ENCODE data around the gene POP7. TPM values are rescaled to one million over a fixed set of nuclear protein-coding genes. Genes with fewer than 3 reads are reported as not detected.
"Not testable (repeated sequence)": the region's sequence is repeated elsewhere in the genome, so short reads cannot be mapped to it uniquely, and the experiment has no call there.

POP7 gene
- total RNA-seq, 1 experiment from 2014 or later: 28.2 TPM

DNA sequence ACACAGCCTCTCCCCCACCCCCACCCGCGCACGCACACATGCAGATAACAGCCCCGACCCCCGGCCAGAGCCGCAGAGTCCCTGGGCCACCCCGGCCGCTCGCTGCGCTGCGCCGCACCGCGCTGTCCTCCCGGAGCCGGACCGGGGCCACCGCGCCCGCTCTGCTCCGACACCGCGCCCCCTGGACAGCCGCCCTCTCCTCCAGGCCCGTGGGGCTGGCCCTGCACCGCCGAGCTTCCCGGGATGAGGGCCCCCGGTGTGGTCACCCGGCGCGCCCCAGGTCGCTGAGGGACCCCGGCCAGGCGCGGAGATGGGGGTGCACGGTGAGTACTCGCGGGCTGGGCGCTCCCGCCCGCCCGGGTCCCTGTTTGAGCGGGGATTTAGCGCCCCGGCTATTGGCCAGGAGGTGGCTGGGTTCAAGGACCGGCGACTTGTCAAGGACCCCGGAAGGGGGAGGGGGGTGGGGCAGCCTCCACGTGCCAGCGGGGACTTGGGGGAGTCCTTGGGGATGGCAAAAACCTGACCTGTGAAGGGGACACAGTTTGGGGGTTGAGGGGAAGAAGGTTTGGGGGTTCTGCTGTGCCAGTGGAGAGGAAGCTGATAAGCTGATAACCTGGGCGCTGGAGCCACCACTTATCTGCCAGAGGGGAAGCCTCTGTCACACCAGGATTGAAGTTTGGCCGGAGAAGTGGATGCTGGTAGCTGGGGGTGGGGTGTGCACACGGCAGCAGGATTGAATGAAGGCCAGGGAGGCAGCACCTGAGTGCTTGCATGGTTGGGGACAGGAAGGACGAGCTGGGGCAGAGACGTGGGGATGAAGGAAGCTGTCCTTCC is 15.0 kb downstream of the POP7 start:
- peak overlapping the region; percentile 49 for H3K4me3 Mint-ChIP-seq (ENCODE audit: low read depth, unreplicated experiment)
- TF ChIP-seq, protein P1, sequence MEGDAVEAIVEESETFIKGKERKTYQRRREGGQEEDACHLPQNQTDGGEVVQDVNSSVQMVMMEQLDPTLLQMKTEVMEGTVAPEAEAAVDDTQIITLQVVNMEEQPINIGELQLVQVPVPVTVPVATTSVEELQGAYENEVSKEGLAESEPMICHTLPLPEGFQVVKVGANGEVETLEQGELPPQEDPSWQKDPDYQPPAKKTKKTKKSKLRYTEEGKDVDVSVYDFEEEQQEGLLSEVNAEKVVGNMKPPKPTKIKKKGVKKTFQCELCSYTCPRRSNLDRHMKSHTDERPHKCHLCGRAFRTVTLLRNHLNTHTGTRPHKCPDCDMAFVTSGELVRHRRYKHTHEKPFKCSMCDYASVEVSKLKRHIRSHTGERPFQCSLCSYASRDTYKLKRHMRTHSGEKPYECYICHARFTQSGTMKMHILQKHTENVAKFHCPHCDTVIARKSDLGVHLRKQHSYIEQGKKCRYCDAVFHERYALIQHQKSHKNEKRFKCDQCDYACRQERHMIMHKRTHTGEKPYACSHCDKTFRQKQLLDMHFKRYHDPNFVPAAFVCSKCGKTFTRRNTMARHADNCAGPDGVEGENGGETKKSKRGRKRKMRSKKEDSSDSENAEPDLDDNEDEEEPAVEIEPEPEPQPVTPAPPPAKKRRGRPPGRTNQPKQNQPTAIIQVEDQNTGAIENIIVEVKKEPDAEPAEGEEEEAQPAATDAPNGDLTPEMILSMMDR (IDR thresholded peaks at IDR 0.05; ENCODE audit: unreplicated experiment): no peak
- H3K27me3 Mint-ChIP-seq (ENCODE audit: unreplicated experiment): peaks cover 73% of the 10 kb centered on the region
- no peak for DNase-seq
- intact Hi-C loops (cut with micrococcal nuclease; ENCODE audit: unreplicated experiment): no loop called here
- no peak overlapping the region for H3K27ac Mint-ChIP-seq (ENCODE audit: unreplicated experiment)
- no peaks in the 10 kb centered on the region for H3K4me1 Mint-ChIP-seq (ENCODE audit: low read depth, unreplicated experiment)
- H3K9me3 Mint-ChIP-seq (ENCODE audit: low read depth, unreplicated experiment): peaks cover 4% of the 10 kb centered on the region
- H3K36me3 Mint-ChIP-seq (ENCODE audit: insufficient read depth, unreplicated experiment): no peaks in the 10 kb centered on the region
- CTCF ChIA-PET: no interaction called here
- BruUV-seq (replicated peaks): no TSS peak

GRCh38 chr7:100721505-100721812 is 15.5 kb downstream of the POP7 start:
- Mint-ChIP-seq H3K27me3 (ENCODE audit: unreplicated experiment) (peaks cover 71% of the 10 kb centered on the region), H3K4me3 (ENCODE audit: low read depth, unreplicated experiment) (no peak overlapping the region), H3K36me3 (ENCODE audit: insufficient read depth, unreplicated experiment) (no peaks in the 10 kb centered on the region), H3K9me3 (ENCODE audit: low read depth, unreplicated experiment) (peaks cover 4% of the 10 kb centered on the region), H3K4me1 (ENCODE audit: low read depth, unreplicated experiment) (no peaks in the 10 kb centered on the region), H3K27ac (ENCODE audit: unreplicated experiment) (no peak overlapping the region)
- TF ChIP-seq, protein P1 (IDR thresholded peaks at IDR 0.05; ENCODE audit: unreplicated experiment): no peak
- intact Hi-C loops (cut with micrococcal nuclease; ENCODE audit: unreplicated experiment): no loop called here
- DNase-seq: no peak
- CTCF ChIA-PET: no interaction called here
- BruUV-seq (replicated peaks): no TSS peak

DNA sequence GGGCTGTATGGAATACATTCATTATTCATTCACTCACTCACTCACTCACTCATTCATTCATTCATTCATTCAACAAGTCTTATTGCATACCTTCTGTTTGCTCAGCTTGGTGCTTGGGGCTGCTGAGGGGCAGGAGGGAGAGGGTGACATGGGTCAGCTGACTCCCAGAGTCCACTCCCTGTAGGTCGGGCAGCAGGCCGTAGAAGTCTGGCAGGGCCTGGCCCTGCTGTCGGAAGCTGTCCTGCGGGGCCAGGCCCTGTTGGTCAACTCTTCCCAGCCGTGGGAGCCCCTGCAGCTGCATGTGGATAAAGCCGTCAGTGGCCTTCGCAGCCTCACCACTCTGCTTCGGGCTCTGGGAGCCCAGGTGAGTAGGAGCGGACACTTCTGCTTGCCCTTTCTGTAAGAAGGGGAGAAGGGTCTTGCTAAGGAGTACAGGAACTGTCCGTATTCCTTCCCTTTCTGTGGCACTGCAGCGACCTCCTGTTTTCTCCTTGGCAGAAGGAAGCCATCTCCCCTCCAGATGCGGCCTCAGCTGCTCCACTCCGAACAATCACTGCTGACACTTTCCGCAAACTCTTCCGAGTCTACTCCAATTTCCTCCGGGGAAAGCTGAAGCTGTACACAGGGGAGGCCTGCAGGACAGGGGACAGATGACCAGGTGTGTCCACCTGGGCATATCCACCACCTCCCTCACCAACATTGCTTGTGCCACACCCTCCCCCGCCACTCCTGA is 16.7 kb downstream of the POP7 start:
- Mint-ChIP-seq H3K36me3 (ENCODE audit: insufficient read depth, unreplicated experiment) (no peaks in the 10 kb centered on the region), H3K4me1 (ENCODE audit: low read depth, unreplicated experiment) (no peaks in the 10 kb centered on the region), H3K27me3 (ENCODE audit: unreplicated experiment) (peaks cover 64% of the 10 kb centered on the region), H3K9me3 (ENCODE audit: low read depth, unreplicated experiment) (peaks cover 4% of the 10 kb centered on the region), H3K27ac (ENCODE audit: unreplicated experiment) (no peak overlapping the region), H3K4me3 (ENCODE audit: low read depth, unreplicated experiment) (no peak overlapping the region)
- DNase-seq: no peak
- BruUV-seq (replicated peaks): no TSS peak
- TF ChIP-seq, protein P1 (IDR thresholded peaks at IDR 0.05; ENCODE audit: unreplicated experiment): no peak
- CTCF ChIA-PET: no interaction called here
- intact Hi-C loops (cut with micrococcal nuclease; ENCODE audit: unreplicated experiment): no loop called here

DNA sequence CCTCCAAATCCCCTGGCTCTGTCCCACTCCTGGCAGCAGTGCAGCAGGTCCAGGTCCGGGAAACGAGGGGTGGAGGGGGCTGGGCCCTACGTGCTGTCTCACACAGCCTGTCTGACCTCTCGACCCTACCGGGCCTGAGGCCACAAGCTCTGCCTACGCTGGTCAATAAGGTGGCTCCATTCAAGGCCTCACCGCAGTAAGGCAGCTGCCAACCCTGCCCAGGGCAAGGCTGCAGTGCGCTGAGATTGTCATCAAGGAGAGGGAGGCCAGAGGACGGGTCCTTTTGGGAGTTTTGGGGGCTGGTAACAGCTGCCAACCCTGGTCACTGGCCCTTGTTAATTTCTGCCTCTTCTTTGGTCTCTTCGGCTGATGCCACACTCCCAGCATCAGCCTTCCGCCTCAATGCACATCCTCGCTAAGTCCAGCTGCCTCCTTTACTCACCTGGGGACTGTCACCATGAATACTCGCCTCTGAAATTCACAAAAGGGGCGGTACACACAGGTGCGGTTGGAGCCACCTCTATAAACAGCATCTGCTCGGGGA is 17.9 kb downstream of the POP7 start:
- peaks cover 64% of the 10 kb centered on the region for H3K27me3 Mint-ChIP-seq (ENCODE audit: unreplicated experiment)
- DNase-seq: no peak
- no TSS peak for BruUV-seq (replicated peaks)
- no peaks in the 10 kb centered on the region for H3K36me3 Mint-ChIP-seq (ENCODE audit: insufficient read depth, unreplicated experiment)
- intact Hi-C loops (cut with micrococcal nuclease; ENCODE audit: unreplicated experiment): no loop called here
- no peak overlapping the region for H3K4me3 Mint-ChIP-seq (ENCODE audit: low read depth, unreplicated experiment)
- CTCF ChIA-PET: no interaction called here
- peaks cover 3% of the 10 kb centered on the region for H3K9me3 Mint-ChIP-seq (ENCODE audit: low read depth, unreplicated experiment)
- TF ChIP-seq, protein P1 (IDR thresholded peaks at IDR 0.05; ENCODE audit: unreplicated experiment): no peak
- H3K4me1 Mint-ChIP-seq (ENCODE audit: low read depth, unreplicated experiment): no peaks in the 10 kb centered on the region
- H3K27ac Mint-ChIP-seq (ENCODE audit: unreplicated experiment): no peak overlapping the region

GRCh38 chr7:100724364-100724763 is 18.4 kb downstream of the POP7 start:
- H3K4me3 Mint-ChIP-seq (ENCODE audit: low read depth, unreplicated experiment); H3K36me3 Mint-ChIP-seq (ENCODE audit: insufficient read depth, unreplicated experiment); H3K9me3 Mint-ChIP-seq (ENCODE audit: low read depth, unreplicated experiment); intact Hi-C loops (cut with micrococcal nuclease; ENCODE audit: unreplicated experiment); DNase-seq; H3K4me1 Mint-ChIP-seq (ENCODE audit: low read depth, unreplicated experiment); H3K27ac Mint-ChIP-seq (ENCODE audit: unreplicated experiment); BruUV-seq (replicated peaks): not testable (repeated sequence)
- CTCF ChIA-PET: interaction anchor here (0.7 to 1.8 kb wide), 2 partner anchors 19 to 485 kb away, joined by 8 to 12 read pairs; partner anchors contain the start of gene POP7
- H3K27me3 Mint-ChIP-seq (ENCODE audit: unreplicated experiment): peaks cover 60% of the 10 kb centered on the region
